SU-DHL-6 (cell line): ENCODE data around the gene AKR1B1.
A peak's percentile ranks its signal among the peaks of the same experiment; 100 is the strongest.

Source experiments
- H2AFZ ChIP-seq: fragments of 200-600 bp; sonication (generic); 2 replicates; pipeline ENCODE4 v1.6.1; 2014; ENCODE audit warnings: low read depth, mild to moderate bottlenecking, moderate library complexity, mixed read lengths, antibody characterized with exemption, low read length; ENCODE audit not compliant: severe bottlenecking
- H3F3A ChIP-seq: fragments of 200-600 bp; shearing (Covaris generic); 2 replicates; pipeline ENCODE4 v1.6.0; 2016; ENCODE audit warnings: antibody characterized with exemption, mild to moderate bottlenecking; ENCODE audit not compliant: insufficient read depth
- H3K27ac ChIP-seq: fragments of 200-600 bp; sonication (generic); 2 replicates; pipeline ENCODE4 v1.5.1; 2016; ENCODE audit warnings: low read depth, mild to moderate bottlenecking, low read length, moderate library complexity, mixed read lengths
- H3K27me3 ChIP-seq: fragments of 200-600 bp; sonication (generic), shearing (Covaris generic); 2 replicates; pipeline ENCODE4 v1.6.0; 2014; ENCODE audit warnings: mild to moderate bottlenecking, low read length
- H3K36me3 ChIP-seq: fragments of 200-600 bp; sonication (generic); 2 replicates; pipeline ENCODE4 v1.6.1; 2014; ENCODE audit warnings: mild to moderate bottlenecking, low read length, mixed read lengths
- H3K4me2 ChIP-seq: fragments of 300-600, 200-600 bp; shearing (Covaris generic), sonication (generic); 2 replicates; pipeline ENCODE4 v1.6.0; 2014; ENCODE audit warnings: low read length, low read depth, mild to moderate bottlenecking; ENCODE audit not compliant: poor library complexity, severe bottlenecking
- H3K4me3 ChIP-seq: fragments of 200-600 bp; sonication (generic); 2 replicates; pipeline ENCODE4 v1.5.1; 2014; ENCODE audit warnings: antibody characterized with exemption, low read length, mild to moderate bottlenecking, mixed read lengths; ENCODE audit not compliant: insufficient read depth, poor library complexity, severe bottlenecking
- H3K79me2 ChIP-seq: fragments of 200-600 bp; sonication (generic); 2 replicates; pipeline ENCODE4 v1.6.1; 2014; ENCODE audit warnings: mild to moderate bottlenecking, low read length, moderate library complexity; ENCODE audit not compliant: insufficient read depth
- H3K9ac ChIP-seq: fragments of 200-600 bp; sonication (generic); 2 replicates; pipeline ENCODE4 v1.7.0; 2014; ENCODE audit warnings: mild to moderate bottlenecking, low read length
- H3K9me2 ChIP-seq: fragments of 200-600 bp; sonication (generic); replicated peaks from 2 replicates; pipeline ENCODE4 v1.6.1; 2014; ENCODE audit warnings: low read length; ENCODE audit not compliant: insufficient read depth
- H3K9me3 ChIP-seq: fragments of 200-600 bp; sonication (generic); 2 replicates; pipeline ENCODE4 v1.6.1; 2014; ENCODE audit warnings: low read length, mixed read lengths; ENCODE audit not compliant: insufficient read depth
- H4K20me1 ChIP-seq: fragments of 200-600 bp; sonication (generic); 2 replicates; pipeline ENCODE4 v1.6.1; 2014; ENCODE audit warnings: low read depth, mild to moderate bottlenecking, antibody characterized with exemption, low read length, moderate library complexity, mixed read lengths
- CTCF ChIP-seq: fragments of 200-600 bp; sonication (generic); IDR thresholded peaks from one replicate; pipeline ENCODE4 v1.5.1; 2017; ENCODE audit warnings: antibody characterized with exemption, mild to moderate bottlenecking, low read length, moderate library complexity; ENCODE audit not compliant: insufficient read depth, poor library complexity, severe bottlenecking
- EZH2phosphoT487 ChIP-seq: fragments of 200-600 bp; sonication (generic), shearing (Covaris generic); conservative IDR thresholded peaks from 2 replicates; pipeline ENCODE4 v1.6.1; 2018; ENCODE audit warnings: mild to moderate bottlenecking, antibody characterized with exemption, low read length, moderate library complexity, mixed read lengths

AKR1B1 gene

GRCh38 chr7:134432296-134433152, 26.4 kb downstream of the AKR1B1 start:
- H3K9me3 ChIP-seq: no peaks in the 10 kb centered on the region
- no peaks in the 10 kb centered on the region for H3K36me3 ChIP-seq
- H4K20me1 ChIP-seq: no peaks in the 10 kb centered on the region
- H3K79me2 ChIP-seq: no peaks in the 10 kb centered on the region
- peak overlapping the region; percentile 97 for H2AFZ ChIP-seq
- no peaks in the 10 kb centered on the region for H3F3A ChIP-seq
- H3K27ac ChIP-seq: no peak overlapping the region
- H3K4me2 ChIP-seq: peak overlapping the region; percentile 59
- TF ChIP-seq CTCF (peak; percentile 64), EZH2phosphoT487 (no peak)
- H3K9me2 ChIP-seq: no peaks in the 10 kb centered on the region
- H3K27me3 ChIP-seq: no peaks in the 10 kb centered on the region
- peak overlapping the region; percentile 42 for H3K4me3 ChIP-seq
- H3K9ac ChIP-seq: peak overlapping the region; percentile 46; the same call in 1 of the 2 replicates

- no peaks in the 10 kb centered on the region for H3K36me3 ChIP-seq
- no peak overlapping the region for H3K9ac ChIP-seq
- no peaks in the 10 kb centered on the region for H3K27me3 ChIP-seq
- no peak overlapping the region for H3K4me3 ChIP-seq
- no peaks in the 10 kb centered on the region for H3K79me2 ChIP-seq
- no peaks in the 10 kb centered on the region for H3K9me2 ChIP-seq
- H3F3A ChIP-seq: no peaks in the 10 kb centered on the region
- H2AFZ ChIP-seq: peak overlapping the region; percentile 97
- H3K27ac ChIP-seq: no peak overlapping the region
- peak overlapping the region; percentile 59 for H3K4me2 ChIP-seq
- H4K20me1 ChIP-seq: no peaks in the 10 kb centered on the region
- no peak for TF ChIP-seq CTCF
- H3K9me3 ChIP-seq: no peaks in the 10 kb centered on the region
Measured at GRCh38 chr7:134431815-134432214, 27.1 kb downstream of the AKR1B1 start.

- Histone ChIP-seq H3K4me2 (no peak overlapping the region), H3F3A (no peaks in the 10 kb centered on the region), H3K9ac (no peak overlapping the region), H3K79me2 (no peaks in the 10 kb centered on the region), H3K4me3 (no peak overlapping the region), H4K20me1 (no peaks in the 10 kb centered on the region), H3K9me2 (no peaks in the 10 kb centered on the region), H2AFZ (no peak overlapping the region), H3K36me3 (no peaks in the 10 kb centered on the region), H3K27me3 (no peaks in the 10 kb centered on the region), H3K9me3 (no peaks in the 10 kb centered on the region), H3K27ac (no peak overlapping the region)
- no peak for TF ChIP-seq EZH2phosphoT487
- no peak for TF ChIP-seq CTCF
Measured at GRCh38 chr7:134429481-134429880, 29.4 kb downstream of the AKR1B1 start.
